Cerebellar cortex (tissue), 1 donor: ENCODE data around the gene GBP4.

Source experiments
- DNase-seq: peaks from one replicate; pipeline ENCODE4 v3.0.0-alpha.2; 2015; ENCODE audit warnings: low spot score

GBP4 gene

DNA sequence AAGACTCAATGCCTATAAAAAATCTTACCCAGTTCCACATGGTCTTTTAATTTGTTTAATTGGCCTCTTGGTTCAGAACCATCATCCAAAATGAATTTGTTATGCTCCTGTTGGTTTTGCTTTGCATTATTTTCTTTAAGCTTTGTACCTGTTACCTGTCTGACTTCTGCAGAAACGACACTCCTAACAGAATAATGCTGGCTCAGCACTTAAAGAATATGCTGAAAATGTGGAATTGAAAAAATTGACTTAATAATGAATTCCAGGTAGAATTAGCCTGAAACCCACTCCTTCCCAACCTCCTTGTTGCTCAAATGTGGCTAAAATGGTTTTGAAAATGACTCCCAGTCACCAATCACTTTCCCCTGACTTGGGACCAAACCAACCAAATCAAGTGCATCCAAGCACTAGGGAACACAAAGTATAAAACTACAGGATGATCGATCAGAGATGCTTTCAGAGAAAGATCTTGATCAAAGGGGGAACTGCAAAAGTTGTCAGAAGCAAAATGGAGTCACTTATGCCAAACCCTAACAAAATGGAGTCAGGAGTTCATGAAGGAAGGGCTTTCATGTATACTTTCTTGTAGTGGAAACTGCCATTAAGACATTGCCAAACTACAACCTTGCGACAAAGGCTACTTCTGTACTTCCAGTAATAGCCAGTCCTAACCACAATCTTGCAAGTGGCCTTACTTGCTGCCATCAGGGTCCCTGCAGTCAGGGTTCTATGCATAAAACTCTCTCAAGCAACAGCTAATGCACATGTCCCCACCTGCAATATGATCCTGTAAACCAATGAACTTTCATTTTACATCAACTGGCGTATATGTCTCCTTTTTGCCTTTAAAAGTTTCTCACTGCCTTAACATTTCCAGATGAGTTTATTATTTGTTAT is 28.3 kb downstream of the GBP4 start:
- DNase-seq: no peak

DNA sequence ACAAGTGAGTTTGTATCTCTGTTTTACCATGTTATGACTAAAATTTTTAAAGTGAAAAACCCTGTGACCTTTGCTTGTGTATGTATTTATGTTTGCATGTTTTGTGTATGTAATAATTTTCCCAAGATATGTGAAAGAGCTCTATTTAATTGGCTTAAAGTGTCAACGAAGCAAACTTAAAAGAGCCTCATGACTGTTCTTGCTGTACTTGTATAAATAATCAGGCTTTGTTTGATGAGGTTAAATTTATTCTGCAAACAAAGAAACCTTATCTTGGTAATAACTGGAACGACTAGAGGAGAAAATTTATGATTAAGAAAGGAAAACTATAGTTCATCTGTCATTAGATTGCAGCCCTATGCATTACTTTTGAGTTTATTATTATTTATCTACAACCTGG is 29.6 kb downstream of the GBP4 start:
- no peak for DNase-seq

GRCh38 chr1:89167590-89168230 is 31.0 kb downstream of the GBP4 start:
- no peak for DNase-seq

GRCh38 chr1:89166705-89167104 is 32.0 kb downstream of the GBP4 start:
- DNase-seq: no peak

DNA sequence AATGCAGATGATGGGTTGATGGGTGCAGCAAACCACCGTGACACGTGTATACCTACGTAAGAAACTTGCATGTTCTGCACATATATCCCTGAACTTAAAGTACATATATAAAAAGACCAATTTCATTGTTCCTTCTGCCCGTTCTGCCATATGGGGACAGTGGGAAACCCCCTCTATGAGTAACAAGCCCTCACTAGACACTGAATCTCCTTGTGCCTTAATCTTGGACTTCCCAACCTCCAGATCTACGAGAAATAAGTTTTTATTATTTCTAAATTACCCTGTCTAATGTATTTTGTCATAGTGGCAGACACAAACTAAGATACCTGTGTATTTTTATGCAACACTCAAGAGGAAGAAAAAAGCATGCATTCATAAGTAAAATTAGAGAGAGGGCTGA is 32.9 kb downstream of the GBP4 start:
- no peak for DNase-seq

GRCh38 chr1:89151047-89151446 is 47.7 kb downstream of the GBP4 start:
- DNase-seq: no peak

DNA sequence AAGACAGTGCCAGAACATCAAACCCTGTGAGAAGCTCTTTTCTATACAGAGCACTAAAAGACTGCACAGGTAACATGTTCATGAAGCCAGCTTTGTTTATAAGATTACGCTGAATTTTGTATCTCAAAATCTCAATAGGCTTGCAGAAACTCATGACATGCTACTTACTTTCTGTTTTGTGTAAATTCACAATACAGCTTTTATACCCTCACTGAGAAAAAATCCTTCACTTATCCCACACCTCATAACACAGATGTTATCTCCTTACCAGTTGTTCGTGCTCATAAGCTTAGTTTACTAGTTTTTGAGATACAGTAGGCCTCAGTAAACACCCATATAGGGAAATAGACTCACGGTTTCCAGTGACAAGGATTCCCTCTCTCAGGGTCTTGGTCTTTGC is 48.8 kb downstream of the GBP4 start:
- DNase-seq: no peak

DNA sequence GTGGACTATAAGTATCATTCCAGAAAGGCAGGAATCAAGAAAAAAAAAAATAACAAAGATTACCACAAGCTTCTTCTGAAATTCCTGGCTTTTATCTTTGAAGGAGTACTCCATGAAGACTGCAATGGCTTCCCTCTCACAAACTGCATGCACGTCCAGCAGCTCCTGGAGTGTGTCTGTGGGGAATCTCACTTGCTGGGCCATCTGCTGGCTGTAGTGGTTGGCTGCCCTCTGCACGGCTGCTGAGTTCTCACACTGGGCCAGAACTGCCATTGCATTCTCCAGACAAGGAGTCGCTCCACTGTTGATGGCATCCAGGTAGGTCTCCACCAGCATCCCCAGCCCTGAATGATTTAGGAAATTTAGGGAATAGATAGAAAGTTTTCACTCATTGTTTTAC is 49.5 kb downstream of the GBP4 start:
- DNase-seq: peak; percentile 14

DNA sequence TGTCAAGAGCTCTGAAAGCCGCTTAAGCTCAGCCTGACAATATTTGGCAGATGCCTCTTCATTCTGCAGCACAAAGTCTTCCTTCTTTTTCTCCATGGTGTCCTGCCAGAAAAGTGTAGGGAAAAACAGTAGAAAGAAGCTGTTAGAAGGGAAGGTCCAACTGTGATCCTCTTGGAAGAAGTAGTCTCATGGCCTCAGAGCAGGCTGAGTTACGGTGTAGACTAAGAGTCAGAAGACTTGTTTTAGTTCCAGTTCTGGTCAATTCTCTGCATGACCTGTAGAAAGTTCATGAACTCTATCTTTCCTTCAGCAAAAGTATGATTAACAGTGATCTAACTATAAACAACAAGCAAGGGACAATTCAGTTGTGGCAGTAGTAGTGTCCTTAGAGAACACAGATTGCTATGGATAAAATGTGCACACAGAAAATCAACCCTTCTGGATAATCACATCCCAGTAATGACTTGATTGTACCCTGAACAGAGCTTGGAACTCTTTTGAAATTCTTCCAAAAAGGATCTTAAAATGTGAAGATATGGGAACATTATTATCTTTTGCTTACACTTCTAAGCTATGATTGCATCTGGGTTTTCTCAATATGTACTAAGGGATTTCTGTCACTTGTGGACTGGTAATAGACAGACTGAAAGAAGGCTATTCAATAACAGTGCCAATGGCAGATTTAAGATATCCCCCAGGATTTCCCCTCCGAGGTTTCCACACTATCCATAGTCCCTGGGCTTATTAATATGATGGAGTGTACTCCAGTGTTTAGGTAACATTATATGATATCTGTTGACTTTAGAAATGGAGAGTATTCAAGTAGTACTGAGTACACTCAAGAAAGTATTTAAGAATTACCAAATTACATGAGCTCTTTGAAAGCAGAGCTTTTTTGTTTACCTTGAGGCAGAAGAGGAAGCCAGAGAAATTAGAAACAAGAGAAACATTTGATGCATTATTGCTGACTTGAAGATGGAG is 50.8 kb downstream of the GBP4 start:
- no peak for DNase-seq

GRCh38 chr1:89146721-89147120 is 52.0 kb downstream of the GBP4 start:
- no peak for DNase-seq

DNA sequence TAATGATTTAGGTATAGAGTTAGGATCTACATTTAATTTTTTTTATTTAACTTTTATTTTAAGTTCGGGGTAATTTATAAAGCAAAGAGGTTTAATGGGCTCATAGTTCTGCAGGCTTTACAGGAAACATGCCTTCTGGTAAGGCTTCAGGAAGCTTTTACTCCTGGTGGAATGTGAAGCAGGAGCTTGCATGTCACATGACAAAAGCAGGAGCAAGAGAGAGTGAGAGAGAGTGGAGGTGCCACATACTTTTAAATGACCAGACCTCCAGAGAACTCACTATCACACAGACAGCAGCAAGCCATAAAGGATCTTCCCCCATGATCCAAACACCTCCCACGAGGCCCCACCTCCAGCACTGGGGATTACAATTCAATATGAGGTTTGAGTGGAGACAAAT is 55.3 kb downstream of the GBP4 start:
- no peak for DNase-seq

DNA sequence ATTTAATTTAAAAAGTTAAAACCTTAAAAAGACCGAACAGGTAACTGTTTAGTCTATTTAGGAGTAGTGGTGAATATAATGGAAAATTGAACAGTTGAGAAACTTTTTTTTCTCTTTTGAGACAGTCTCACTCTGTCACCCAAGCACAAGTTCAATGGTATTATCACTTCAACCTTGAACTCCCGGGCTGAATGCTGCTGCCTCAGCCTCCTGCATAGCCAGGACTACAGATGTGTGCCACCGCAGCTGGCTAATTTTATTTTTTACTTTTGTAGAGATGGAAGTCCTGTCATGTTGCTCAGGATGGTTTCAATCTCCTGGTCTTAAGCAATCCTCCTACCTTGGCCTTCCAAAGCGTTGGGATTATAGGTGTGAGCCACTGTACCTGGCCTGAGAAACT is 56.6 kb downstream of the GBP4 start:
- DNase-seq: no peak

- DNase-seq: no peak
Observed at GRCh38 chr1:89133747-89134146, 65.0 kb downstream of the GBP4 start.
